ENCODE results near the gene RPS8. TPM values are rescaled to one million over a fixed set of nuclear protein-coding genes. Genes with fewer than 3 reads are reported as not detected.

The RPS8 gene
- total RNA-seq, 1 donor from 2014 or later = 1,187 TPM

DNA sequence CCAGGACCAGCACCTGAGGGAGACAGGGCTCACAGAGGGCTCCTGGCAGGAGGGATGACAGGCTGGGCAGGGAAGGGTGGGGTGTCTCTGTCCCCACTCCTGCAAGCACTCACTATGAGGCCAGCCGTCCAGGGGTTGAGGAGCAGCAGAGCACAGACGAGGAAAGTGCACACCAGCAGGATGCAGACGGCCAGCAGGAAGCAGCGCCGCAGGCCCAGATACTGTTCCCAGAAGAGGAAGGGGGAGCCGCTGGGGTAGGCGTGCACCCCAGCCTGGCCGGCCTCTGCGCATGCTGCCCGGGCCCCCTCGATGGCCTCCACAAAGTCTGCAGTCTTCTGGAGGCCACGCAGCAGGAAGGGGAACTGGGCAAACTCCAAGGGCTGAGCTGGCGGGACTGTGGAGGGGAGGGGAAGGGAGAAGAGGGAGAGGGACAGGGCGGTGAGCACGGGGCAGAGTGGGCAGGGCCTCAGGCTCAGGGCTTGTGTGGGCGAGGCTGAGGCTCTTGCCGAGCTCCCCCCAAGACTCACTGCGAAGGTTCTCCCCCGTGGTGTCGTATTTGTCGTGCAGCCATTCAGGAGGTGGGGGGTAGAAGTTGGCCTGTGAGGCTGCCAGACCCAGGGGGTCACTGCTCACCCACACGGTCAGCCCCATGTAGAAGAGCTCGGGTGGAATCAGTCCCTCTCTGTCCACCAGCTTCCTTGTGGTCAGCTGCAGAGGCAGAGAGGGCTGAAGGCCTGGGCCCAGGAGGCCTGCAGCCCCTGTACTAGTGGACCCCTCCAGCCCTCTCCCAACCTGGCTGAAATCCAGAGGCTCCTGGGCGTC lies 51.2 kb downstream of the RPS8 start:
- no peak overlapping the region for H3K27ac Mint-ChIP-seq (ENCODE audit: unreplicated experiment)

DNA sequence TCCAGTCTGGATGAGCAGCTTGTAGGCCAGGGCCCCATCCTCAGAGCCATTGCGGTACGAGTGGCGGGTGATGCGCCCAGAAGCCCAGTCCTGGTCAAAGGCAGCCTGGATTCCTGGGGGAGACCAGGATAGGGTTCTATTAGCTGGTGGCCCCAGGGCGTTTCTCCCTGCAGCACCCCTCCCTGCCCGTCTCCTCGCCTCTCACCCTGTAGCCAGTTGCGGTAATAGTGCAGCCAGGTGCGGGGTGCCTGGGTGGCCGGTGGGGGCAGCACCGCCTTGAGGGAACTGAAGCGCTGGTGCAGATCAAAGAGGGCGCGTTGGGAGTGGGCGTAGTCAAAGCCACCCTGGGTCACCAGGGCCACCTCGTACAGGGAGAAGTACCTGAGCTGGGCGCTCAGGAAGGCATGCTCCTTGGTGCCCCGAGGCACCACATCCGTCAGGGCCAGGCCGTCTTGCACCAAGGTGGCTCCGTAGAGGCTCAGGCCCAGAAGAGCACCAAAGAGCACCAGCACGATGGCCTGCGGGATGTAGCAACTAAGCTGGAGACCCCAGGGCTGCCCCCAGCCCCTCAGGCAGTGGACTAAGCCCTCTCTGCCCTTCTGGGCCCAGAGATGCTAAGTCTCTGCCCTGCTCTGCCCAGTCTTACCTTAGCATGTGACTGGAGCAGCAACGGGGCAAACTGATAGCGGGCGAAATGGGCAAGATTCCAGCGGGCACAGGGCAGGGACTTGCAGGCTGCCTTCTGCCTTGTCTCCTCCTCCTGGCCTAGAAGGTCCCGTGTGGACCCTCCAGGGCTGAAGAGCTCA lies 52.1 kb downstream of the RPS8 start:
- Histone ChIP-seq H3K79me2 (ENCODE audit: insufficient read depth, low read length) (no peaks in the 10 kb centered on the region), H2AFZ (ENCODE audit: low read depth, low read length) (no peak overlapping the region), H3K27me3 (ENCODE audit: insufficient read depth, low read length) (no peaks in the 10 kb centered on the region), H3K27ac (ENCODE audit: low read depth, low read length) (no peak overlapping the region), H3K4me3 (ENCODE audit: insufficient read depth, low read depth, low read length) (no peak overlapping the region), H3K9ac (ENCODE audit: low read length) (no peak overlapping the region), H3K4me1 (ENCODE audit: insufficient read depth, low read length) (no peaks in the 10 kb centered on the region), H3K9me3 (ENCODE audit: insufficient read depth, low read depth, low read length) (no peaks in the 10 kb centered on the region), H3K4me2 (ENCODE audit: low read length) (no peak overlapping the region), H4K20me1 (ENCODE audit: insufficient read depth, low read length) (no peaks in the 10 kb centered on the region), H3K36me3 (ENCODE audit: insufficient read depth, low read length) (no peaks in the 10 kb centered on the region)
- DNase-seq (ENCODE audit: low read depth) = no peak
- H3K4me1 Mint-ChIP-seq (ENCODE audit: low read depth, unreplicated experiment) = no peaks in the 10 kb centered on the region
- H3K9me3 Mint-ChIP-seq (ENCODE audit: unreplicated experiment) = peaks cover 15% of the 10 kb centered on the region
- H3K4me3 Mint-ChIP-seq (ENCODE audit: unreplicated experiment) = no peak overlapping the region
- H3K27me3 Mint-ChIP-seq (ENCODE audit: low read depth, unreplicated experiment) = peaks cover 8% of the 10 kb centered on the region
- TF ChIP-seq, protein P1, sequence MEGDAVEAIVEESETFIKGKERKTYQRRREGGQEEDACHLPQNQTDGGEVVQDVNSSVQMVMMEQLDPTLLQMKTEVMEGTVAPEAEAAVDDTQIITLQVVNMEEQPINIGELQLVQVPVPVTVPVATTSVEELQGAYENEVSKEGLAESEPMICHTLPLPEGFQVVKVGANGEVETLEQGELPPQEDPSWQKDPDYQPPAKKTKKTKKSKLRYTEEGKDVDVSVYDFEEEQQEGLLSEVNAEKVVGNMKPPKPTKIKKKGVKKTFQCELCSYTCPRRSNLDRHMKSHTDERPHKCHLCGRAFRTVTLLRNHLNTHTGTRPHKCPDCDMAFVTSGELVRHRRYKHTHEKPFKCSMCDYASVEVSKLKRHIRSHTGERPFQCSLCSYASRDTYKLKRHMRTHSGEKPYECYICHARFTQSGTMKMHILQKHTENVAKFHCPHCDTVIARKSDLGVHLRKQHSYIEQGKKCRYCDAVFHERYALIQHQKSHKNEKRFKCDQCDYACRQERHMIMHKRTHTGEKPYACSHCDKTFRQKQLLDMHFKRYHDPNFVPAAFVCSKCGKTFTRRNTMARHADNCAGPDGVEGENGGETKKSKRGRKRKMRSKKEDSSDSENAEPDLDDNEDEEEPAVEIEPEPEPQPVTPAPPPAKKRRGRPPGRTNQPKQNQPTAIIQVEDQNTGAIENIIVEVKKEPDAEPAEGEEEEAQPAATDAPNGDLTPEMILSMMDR (IDR thresholded peaks at IDR 0.05; ENCODE audit: insufficient read depth, low read depth, low read length) = no peak
- peaks cover 8% of the 10 kb centered on the region for H3K36me3 Mint-ChIP-seq (ENCODE audit: low read depth, unreplicated experiment)
- no peak for FAIRE-seq
- H3K27ac Mint-ChIP-seq (ENCODE audit: unreplicated experiment) = no peak overlapping the region

More for the DNA sequence above, 51.2 kb downstream of the RPS8 start:
- Histone ChIP-seq H3K9me3 (ENCODE audit: insufficient read depth, low read depth, low read length) (no peaks in the 10 kb centered on the region), H4K20me1 (ENCODE audit: insufficient read depth, low read length) (no peaks in the 10 kb centered on the region), H3K4me3 (ENCODE audit: insufficient read depth, low read depth, low read length) (no peak overlapping the region), H3K79me2 (ENCODE audit: insufficient read depth, low read length) (no peaks in the 10 kb centered on the region), H3K27me3 (ENCODE audit: insufficient read depth, low read length) (no peaks in the 10 kb centered on the region), H3K4me1 (ENCODE audit: insufficient read depth, low read length) (no peaks in the 10 kb centered on the region), H3K4me2 (ENCODE audit: low read length) (no peak overlapping the region), H3K9ac (ENCODE audit: low read length) (no peak overlapping the region), H3K36me3 (ENCODE audit: insufficient read depth, low read length) (no peaks in the 10 kb centered on the region), H3K27ac (ENCODE audit: low read depth, low read length) (no peak overlapping the region), H2AFZ (ENCODE audit: low read depth, low read length) (no peak overlapping the region)
- no peak for DNase-seq (ENCODE audit: low read depth)
- H3K9me3 Mint-ChIP-seq (ENCODE audit: unreplicated experiment) = peaks cover 13% of the 10 kb centered on the region
- FAIRE-seq = no peak
- no peak overlapping the region for H3K4me3 Mint-ChIP-seq (ENCODE audit: unreplicated experiment)
- H3K4me1 Mint-ChIP-seq (ENCODE audit: low read depth, unreplicated experiment) = no peaks in the 10 kb centered on the region
- H3K27me3 Mint-ChIP-seq (ENCODE audit: low read depth, unreplicated experiment) = peaks cover 4% of the 10 kb centered on the region
- TF ChIP-seq, protein P1 (IDR thresholded peaks at IDR 0.05; ENCODE audit: insufficient read depth, low read depth, low read length) = no peak
- TF ChIP-seq EZH2 (IDR thresholded peaks at IDR 0.05; ENCODE audit: insufficient read depth, low read length) = no peak
- H3K36me3 Mint-ChIP-seq (ENCODE audit: low read depth, unreplicated experiment) = peaks cover 8% of the 10 kb centered on the region

Measured in astrocyte (in vitro differentiated cells and primary cell).